Caki2 (cell line): Measurements from ENCODE around the gene EPHB2. TPM values are rescaled to one million over a fixed set of nuclear protein-coding genes. Genes with fewer than 3 reads are reported as not detected.
A peak's percentile ranks its signal among the peaks of the same experiment; 100 is the strongest.

Source experiments
- DNase-seq: peaks from one replicate; pipeline ENCODE4 v3.0.0-alpha.2; 2015; ENCODE audit warnings: low read depth
- in situ Hi-C: cut with HindIII; loops from 2 replicates; pipeline ENCODE4 v1.10.0; 2016; ENCODE audit warnings: low sequenced_read_pairs, low pct_unique_long_range_greater_than_20kb, mixed read lengths
- total RNA-seq: library from RNA; depleted of rRNA; stranded (reverse); fragments of >200 nt; shearing (Covaris generic); gene quantifications from 2 replicates; pipeline ENCODE4 v1.2.3, GENCODE V29; 2014; ENCODE audit warnings: low replicate concordance

EPHB2 gene
- total RNA-seq, 1 experiment from 2014 or later, result 14.5 TPM

DNA sequence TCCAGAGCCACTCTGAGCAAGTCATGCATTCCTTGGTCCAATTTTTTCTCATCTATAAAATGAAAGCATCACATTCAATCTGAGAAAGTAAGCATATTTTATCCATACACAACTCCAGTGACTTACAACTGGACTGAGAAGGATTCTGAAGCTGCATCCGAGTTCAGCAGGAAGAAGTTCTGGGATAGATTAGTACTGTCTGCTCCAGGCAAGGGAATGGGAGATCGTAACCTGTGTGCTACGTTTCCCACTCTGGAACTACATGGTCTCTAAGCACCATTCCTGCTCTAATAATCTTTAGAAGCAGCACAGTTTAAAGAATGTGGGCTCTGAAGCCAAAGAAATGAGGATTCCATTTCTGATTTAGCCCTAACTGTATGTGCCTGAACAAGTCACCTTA lies 182.7 kb downstream of the EPHB2 start:
- no peak for DNase-seq
- in situ Hi-C loops, result loop anchor here (25.0 kb wide), 1 partner anchor 181 kb away; the partner anchor contains the start of gene EPHB2

DNA sequence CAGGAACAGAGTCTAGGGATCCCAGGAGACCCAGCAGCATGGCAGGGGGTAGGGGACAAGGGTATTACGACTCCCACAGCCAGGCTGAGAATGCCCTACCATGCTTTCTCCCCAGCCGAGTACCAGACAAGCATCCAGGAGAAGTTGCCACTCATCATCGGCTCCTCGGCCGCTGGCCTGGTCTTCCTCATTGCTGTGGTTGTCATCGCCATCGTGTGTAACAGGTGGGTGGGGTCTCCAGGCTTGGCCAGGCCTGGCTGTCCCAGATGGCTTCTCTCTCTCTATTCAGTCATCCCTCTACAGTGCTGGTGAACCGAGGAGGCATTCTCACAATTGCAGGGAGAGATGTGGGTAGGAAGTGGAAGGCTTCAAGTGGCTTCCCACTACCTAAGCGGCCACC lies 184.7 kb downstream of the EPHB2 start:
- in situ Hi-C loops, result loop anchor here (25.0 kb wide), 1 partner anchor 183 kb away; the partner anchor contains the start of gene EPHB2
- DNase-seq, result no peak

DNA sequence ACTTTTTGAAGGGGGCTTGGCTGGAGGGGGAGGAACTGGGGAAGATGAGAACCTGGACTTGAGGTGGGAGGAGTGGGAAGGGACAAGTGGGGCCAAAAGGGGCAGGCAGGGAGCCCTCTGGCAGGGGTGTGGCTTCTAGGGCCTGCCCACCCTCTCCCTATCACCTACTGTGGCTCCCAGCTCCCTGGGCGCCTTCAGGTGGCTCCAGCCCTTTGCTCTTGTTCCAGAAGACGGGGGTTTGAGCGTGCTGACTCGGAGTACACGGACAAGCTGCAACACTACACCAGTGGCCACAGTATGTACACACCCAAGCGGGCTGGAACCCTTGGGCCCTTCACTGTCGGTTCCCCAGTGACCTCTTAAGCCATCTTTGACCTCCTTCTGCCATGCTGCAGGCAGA lies 185.5 kb downstream of the EPHB2 start:
- in situ Hi-C loops, result loop anchor here (25.0 kb wide), 1 partner anchor 184 kb away; the partner anchor contains the start of gene EPHB2

DNA sequence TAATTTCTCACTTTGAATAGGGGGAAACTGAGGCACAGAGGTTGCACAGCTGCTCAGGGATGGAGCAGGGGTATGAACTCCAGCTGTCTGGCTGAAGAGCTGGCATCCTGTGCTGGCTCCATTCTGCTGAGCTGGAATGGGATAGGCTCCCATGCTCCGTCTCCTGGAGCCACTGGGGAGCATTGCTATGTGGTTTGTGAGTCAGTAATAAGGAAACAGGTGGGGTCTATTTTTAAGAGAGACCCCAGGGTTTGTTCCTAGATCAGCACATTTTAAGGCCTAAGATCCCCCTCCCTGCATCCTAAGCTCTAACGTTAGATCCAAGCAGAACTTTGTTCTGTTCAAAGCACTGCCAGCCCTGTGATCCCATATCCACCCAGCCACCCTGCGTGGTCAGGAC lies 189.8 kb downstream of the EPHB2 start:
- in situ Hi-C loops, result no loop called here
- no peak for DNase-seq

More for the DNA sequence above, 185.5 kb downstream of the EPHB2 start:
- DNase-seq, result no peak

DNA sequence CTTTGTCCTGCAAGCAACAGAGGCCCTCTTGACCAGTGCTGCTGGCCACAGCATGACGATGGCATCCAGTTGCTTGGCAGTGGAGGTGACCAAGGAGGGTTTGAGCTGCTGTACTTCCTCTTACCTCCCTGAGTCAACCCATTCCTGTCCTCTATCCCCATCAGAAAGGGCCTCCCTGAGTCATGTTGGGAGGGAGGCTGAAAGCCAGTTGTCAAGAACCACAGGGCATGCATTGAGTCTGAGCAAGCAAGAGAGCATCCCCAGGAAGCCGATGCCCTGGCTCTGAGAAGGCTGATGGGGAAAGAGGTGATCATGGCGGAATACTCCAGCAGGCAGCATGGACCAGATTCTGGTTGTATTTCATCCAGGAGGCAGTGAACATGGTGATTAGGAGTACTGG lies 192.5 kb downstream of the EPHB2 start:
- DNase-seq, result no peak
- in situ Hi-C loops, result no loop called here

DNA sequence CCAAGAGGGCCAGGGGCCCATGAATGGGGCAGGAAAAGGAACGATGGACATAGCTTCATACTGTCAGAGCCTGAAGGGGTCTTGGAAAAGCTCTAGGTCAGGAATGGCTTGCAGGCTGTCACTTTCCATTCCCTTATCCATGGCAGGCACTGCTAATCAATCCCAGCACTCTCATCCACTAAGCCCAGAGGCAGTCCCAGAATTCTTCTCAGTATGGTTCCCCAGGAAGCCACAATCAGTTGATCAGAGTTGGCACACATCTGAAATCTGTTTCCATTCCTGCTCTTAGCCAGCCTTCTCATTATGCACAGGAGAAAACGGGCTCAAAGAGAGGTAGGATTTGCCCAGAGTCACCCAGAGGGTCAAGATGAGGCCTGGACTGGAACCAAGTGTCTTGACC lies 196.3 kb downstream of the EPHB2 start:
- no peak for DNase-seq
- in situ Hi-C loops, result no loop called here

DNA sequence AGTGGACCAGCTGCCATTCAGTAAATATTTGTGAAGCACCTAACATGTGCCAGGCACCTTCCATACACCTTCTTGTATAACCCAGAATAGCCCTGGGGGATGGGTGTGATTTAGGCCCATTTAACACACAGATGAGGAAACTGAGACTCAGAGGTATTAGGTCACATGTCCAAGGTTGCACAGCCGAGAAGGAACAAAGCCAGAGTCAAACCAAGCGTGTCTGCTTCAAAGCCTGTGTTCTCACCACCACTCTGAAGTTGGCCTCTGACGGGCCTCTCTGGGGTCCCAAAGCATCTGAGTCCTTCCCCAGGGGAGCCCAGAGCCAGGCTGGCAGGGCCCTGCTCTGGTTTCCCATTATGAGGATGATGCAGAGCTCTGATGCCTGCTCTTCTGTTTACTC lies 196.9 kb downstream of the EPHB2 start:
- in situ Hi-C loops, result no loop called here

DNA sequence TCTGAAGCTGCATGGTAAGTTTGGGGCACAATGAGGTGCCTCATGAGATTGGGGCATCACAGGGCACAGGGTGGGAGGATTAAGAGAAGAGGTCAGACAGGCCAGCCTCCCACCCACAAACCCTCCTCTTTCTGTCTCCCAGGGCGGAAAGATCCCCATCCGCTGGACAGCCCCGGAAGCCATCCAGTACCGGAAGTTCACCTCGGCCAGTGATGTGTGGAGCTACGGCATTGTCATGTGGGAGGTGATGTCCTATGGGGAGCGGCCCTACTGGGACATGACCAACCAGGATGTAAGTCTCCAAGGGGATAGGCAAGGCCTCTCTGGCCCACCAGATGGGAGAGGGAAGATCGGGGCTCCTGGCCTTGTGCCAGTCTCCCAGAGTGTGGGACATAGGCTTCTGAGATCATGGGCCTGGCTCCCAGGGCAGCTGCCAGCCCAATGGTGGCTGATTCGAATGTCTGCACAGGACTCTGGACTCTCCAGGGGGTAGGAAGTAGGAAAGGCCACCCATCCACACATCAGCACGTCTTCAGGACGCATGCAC lies 198.3 kb downstream of the EPHB2 start:
- in situ Hi-C loops, result no loop called here

More for the DNA sequence above, 196.9 kb downstream of the EPHB2 start:
- DNase-seq, result no peak

DNA sequence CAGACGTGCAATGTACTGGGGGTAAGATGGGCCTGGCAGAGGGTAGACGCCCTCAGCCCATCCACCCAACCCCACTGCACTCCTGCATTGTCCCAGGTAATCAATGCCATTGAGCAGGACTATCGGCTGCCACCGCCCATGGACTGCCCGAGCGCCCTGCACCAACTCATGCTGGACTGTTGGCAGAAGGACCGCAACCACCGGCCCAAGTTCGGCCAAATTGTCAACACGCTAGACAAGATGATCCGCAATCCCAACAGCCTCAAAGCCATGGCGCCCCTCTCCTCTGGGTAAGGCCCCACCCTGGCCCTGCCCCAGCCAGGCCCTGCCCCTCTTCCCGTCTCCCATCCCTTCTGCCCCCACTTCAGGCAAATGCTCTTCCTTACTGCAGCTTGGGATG lies 199.6 kb downstream of the EPHB2 start:
- DNase-seq, result no peak
- in situ Hi-C loops, result no loop called here

More for the DNA sequence above, 198.3 kb downstream of the EPHB2 start:
- no peak for DNase-seq

DNA sequence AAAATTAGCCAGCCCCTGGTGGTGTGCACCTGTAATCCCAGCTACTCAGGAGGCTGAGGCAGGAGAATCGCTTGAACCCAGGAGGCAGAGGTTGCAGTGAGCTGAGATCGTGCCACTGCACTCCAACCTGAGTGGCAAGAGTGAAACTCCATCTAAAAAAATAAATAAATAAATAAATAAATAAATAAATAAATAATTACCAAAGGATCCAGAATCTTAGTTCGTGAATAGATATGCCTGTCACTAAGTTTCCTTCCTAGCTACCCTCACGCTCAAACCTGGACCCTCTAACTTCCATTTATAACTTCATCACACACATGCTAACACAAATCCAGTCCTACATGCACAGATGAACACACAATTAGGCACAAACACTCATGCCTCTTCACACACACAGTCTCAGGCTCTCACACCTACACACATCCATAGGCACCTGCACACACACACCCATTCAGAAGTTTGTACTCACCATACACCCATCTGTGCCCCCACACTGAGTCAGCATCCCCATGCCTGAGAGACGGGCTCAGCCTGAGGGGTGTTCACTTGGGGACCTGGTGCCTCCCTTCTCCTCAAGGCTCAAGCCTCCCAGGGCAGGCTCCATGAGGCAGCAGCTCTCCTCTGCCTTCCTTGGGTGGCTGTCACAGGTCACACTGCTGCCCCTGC lies 200.5 kb downstream of the EPHB2 start:
- DNase-seq, result no peak
- in situ Hi-C loops, result no loop called here

DNA sequence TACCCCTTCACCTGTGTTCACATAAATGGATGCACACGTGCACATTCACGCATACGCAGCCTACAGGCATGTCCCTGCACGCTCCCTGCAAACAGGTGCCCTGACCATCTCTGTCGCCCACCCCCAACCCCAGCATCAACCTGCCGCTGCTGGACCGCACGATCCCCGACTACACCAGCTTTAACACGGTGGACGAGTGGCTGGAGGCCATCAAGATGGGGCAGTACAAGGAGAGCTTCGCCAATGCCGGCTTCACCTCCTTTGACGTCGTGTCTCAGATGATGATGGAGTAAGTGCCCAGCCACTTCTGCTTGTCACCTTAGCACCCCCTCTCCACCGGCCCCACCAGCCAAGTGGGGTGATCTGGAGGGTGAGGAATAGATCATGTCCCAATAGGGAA lies 201.7 kb downstream of the EPHB2 start:
- no peak for DNase-seq
- in situ Hi-C loops, result no loop called here

DNA sequence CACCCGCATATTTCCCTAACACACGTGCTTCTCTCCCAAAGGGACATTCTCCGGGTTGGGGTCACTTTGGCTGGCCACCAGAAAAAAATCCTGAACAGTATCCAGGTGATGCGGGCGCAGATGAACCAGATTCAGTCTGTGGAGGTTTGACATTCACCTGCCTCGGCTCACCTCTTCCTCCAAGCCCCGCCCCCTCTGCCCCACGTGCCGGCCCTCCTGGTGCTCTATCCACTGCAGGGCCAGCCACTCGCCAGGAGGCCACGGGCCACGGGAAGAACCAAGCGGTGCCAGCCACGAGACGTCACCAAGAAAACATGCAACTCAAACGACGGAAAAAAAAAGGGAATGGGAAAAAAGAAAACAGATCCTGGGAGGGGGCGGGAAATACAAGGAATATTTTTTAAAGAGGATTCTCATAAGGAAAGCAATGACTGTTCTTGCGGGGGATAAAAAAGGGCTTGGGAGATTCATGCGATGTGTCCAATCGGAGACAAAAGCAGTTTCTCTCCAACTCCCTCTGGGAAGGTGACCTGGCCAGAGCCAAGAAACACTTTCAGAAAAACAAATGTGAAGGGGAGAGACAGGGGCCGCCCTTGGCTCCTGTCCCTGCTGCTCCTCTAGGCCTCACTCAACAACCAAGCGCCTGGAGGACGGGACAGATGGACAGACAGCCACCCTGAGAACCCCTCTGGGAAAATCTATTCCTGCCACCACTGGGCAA lies 202.9 kb downstream of the EPHB2 start:
- no peak for DNase-seq
- in situ Hi-C loops, result no loop called here

DNA sequence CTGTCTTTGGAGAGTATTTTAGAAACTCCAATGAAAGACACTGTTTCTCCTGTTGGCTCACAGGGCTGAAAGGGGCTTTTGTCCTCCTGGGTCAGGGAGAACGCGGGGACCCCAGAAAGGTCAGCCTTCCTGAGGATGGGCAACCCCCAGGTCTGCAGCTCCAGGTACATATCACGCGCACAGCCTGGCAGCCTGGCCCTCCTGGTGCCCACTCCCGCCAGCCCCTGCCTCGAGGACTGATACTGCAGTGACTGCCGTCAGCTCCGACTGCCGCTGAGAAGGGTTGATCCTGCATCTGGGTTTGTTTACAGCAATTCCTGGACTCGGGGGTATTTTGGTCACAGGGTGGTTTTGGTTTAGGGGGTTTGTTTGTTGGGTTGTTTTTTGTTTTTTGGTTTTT lies 203.5 kb downstream of the EPHB2 start:
- DNase-seq, result no peak
- in situ Hi-C loops, result no loop called here

DNA sequence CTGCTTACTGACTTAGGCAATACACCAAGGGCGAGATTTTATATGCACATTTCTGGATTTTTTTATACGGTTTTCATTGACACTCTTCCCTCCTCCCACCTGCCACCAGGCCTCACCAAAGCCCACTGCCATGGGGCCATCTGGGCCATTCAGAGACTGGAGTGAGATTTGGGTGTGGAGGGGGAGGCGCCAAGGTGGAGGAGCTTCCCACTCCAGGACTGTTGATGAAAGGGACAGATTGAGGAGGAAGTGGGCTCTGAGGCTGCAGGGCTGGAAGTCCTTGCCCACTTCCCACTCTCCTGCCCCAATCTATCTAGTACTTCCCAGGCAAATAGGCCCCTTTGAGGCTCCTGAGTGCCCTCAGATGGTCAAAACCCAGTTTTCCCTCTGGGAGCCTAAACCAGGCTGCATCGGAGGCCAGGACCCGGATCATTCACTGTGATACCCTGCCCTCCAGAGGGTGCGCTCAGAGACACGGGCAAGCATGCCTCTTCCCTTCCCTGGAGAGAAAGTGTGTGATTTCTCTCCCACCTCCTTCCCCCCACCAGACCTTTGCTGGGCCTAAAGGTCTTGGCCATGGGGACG lies 204.1 kb downstream of the EPHB2 start:
- no peak for DNase-seq
- in situ Hi-C loops, result no loop called here

DNA sequence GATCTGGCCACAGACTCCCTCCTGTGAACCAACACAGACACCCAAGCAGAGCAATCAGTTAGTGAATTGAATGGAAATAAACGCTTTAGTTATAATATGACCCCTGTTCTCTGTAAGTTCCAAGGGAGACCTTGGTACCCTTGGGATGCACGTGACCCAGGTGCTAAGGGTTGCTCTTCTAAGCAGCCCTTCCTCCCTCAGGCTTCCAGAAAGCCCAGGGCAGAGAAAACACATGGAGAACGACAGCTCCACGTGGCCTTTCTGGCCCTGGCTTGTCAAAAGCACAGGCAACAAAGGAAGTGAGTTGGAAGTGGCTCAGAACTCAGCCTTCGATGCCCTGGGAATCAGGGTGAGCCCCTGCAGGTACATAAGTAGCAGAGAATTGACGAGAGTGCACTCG lies 204.6 kb downstream of the EPHB2 start:
- in situ Hi-C loops, result no loop called here
- DNase-seq, result no peak

DNA sequence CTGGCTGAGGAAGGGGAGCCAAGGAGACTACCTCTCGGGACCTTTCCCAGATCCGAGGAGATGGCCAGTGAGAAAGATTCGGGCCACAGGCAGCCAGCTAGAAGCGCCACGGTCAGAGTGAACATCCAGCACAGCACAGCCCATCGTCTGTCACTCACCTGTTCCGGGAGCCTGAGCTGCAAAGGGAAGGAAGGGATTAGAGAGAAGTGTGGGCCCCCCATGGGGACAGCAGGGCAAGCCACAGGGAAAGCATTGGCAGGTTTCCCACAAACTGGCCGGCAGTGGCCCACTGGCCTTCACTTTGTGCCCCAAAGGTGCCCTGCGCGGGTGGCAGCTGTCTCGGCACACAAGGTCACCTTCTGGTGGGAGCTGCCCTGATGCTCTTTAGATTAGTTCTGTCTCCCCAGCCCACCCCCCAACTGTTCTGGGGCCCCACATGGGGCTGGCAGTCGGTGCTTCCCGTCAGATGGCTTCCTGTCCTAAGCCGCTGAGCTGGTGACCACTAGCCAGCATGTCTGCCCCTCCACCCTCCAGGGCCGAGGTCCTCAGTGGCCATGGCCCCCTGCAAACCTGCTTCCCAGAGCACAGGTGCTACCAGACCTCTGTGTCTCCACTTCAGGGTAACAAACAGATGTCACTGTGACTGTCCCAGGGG lies 205.3 kb downstream of the EPHB2 start:
- in situ Hi-C loops, result no loop called here
- DNase-seq, result no peak

DNA sequence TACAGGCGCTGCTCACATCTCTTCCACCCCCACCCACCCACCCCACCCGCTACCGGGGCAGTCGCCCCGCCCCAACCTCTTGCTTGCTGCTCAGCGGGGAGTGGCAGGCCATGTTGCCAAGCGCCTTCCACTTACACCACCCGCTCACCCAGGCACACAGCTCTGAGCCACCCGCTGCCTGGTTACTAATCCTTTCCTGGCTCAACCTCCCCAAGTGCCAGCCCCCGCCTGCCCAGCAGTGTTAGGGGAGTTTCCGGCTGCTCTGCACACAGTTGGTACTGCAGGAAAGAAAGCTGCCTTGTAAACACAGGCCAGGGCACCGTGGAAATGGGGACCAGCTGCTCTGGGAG lies 205.8 kb downstream of the EPHB2 start:
- peak; percentile 9 for DNase-seq
- in situ Hi-C loops, result no loop called here

DNA sequence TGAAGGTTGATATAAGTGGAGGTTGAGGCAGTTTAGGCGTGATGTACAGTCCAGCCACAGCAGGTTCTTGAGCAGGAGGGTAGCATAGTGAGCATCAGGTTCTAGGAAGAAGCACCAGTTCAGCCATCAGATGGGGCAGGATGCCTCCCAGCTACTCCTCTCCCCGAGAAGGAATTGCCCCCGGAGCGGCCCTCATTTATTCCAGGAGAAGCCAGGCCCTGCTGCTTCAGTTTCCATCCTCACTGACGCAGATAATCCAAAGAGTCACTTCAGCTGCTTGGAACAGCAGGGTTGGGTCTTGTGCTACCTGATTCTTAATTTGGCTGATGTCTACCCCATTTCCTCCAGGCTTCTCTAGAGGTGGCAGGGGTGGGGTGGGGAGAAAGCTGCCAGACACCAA lies 207.3 kb downstream of the EPHB2 start:
- no peak for DNase-seq
- in situ Hi-C loops, result no loop called here

DNA sequence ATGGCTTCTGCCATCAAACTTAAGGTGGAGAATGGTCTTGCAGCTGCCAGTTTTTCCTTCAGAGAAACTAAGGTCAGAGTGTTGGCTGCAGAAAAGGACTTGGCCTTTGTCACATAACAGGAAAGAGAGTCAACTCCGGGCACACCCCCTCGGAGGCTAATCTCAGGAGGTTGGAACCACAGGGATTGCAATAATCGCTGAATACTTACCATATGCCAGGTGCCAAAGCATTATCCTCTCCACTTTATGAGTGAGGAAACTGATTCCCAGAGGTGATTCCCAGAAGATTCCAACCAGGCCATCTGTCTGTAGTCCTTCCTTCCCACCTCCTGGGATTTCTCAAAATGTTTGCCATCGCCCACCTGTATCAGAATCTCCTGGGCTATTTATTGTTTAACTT lies 208.0 kb downstream of the EPHB2 start:
- in situ Hi-C loops, result no loop called here

More for the DNA sequence above, 208.0 kb downstream of the EPHB2 start:
- no peak for DNase-seq
